CD4-positive, alpha-beta T cell treated with Interleukin-4 for 1 hour (primary cell): ENCODE results near the gene CDH13.
"Not testable (repeated sequence)": the region's sequence is repeated elsewhere in the genome, so short reads cannot be mapped to it uniquely, and the experiment has no call there.

Experiments
- DNase-seq, 2 donors: peaks; one replicate each; pipeline ENCODE4 v3.0.0-alpha.2; 2020 to 2022

Gene CDH13

DNA sequence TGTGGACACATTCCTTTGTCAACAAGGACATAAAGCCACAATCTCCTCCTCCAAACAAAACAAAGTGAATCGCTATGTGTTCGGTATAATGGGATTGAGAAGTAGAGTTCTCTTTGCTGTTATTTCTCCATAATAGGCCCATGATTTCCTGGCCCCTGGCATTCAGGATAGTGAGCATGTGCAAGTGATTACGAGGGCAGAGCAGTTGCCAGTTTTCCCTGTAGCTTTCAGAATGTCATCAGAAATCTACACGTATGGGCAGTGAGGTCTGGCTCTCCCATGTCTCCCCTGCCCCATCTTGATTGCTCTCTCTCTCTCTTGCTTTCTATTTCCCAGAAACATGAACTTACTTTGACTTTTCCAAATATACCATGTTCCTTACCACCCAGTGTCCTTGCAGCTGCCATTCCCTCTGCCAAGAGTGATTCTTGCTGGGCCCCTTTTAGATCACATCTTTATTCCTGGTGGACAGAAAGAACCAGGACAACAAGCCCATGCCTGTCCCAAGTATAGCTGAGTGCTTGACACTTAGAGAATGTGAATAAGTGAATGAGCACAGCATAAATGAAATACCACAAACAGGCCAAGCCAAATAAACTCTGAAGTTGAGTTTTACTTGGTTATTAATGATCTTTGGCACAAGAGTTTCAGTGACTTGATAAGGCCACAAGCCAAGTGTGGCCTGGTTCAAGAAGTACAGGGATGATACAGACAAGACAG lies 273.1 kb downstream of the CDH13 start:
- no peak for DNase-seq

DNA sequence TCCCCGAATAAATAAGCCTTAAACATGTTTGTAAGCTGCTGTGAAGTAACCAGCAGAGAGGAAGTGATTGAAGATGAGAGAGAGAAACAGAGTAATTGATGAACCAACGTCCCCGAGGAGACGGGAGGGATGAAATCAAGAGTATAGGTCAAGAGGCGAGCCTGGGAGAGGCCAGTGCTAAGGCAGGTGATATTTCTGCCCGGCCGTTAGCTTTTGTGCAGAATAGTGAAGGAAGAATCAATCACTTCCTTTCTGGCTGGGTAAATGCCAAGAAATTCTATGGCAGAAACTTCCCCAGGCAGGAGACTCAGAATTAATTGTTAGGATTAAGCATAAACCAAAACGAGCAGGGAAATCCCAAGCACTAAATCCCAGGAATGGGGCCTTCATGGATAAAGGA lies 273.8 kb downstream of the CDH13 start:
- DNase-seq = no peak

- DNase-seq = no peak
Observed at GRCh38 chr16:82911925-82912324, 285.2 kb downstream of the CDH13 start.

DNA sequence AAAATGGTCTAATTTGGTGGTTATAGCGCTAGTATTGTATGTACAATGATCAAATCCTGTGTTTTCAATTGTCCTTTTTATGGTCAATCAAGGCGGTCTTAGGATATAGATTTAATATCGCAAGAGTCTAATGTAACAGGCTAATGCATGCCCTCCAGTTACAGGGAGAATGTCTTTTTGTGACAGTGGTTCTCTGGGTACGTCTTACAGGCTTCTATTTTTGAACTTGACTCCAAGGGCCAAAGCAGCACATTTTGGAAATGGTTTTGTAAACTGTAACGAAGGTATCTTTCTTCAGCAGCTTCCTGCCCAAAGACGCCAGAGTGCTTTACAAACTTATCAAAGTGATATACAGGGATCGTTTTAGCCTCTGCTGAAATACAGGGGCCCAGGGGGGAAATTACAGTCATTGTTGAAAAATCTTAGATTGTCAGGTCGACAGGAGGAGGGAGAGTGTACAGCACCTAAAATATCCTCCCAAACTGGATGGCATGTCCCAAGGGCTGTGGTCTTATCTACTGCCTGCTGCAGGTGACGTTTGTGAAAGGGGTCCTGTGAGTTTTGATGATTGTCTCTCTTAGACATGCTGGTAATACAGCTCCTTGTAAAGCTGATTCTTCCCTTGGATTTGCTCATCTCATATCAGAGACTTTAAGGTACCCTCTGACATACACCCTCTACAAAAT lies 288.5 kb downstream of the CDH13 start:
- DNase-seq = no peak

DNA sequence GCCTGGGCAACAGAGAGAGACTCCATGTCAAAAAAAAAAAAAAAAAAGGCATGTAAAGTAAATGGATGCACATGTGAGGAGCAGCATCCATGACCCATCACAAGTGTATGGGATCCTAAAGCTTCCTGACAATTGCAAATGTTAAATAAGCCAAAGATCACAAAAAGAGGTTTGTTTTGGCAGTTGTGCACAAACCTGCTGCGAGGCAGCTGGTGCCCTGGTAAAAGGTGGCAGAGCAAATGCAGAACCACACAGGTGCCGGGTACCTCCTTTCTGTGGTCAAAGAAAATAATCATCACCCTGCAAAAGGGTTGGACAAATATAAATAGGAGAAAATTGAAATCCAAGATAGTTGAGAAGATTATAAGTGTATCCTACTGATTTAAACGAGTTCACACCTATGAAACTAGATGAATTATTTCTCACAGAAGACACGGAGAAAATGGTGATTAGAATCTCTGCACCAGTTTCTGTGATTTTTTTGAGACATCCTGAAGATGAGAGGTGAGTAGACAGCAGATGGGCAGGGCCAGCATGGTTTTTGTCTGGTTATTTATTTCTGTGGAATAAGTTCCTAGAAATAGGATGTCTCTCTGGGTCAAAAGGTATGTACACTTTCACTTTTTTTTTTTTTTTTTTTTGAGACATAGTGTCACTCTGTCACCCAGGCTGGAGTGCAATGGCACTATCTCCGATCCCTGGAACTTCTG lies 291.3 kb downstream of the CDH13 start:
- DNase-seq = no peak

- peak; percentile 16 to 36 for DNase-seq
Observed at GRCh38 chr16:82924075-82924854, 297.5 kb downstream of the CDH13 start.

- no peak for DNase-seq
Observed at GRCh38 chr16:82926500-82926899, 299.7 kb downstream of the CDH13 start.

DNA sequence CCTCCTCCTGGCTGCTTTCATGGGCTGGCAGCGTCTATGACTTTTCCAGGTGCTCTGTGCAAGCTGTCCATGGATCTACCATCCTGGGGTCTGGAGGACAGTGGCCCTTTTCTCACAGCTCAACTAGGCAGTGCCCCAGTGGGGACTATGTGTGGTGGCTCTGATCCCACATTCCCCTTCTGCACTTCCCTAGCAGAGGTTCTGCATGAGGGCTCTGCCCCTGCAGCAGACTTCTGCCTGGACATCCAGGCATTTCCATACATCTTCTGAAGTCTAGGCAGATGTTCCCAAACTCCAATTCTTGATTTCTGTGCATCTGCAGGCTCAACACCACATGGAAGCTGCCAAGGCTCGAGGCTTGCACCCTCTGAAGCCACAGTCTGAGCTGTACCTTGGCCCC lies 307.2 kb downstream of the CDH13 start:
- not testable (repeated sequence) for DNase-seq

GRCh38 chr16:82935766-82936165 lies 309.0 kb downstream of the CDH13 start:
- DNase-seq = no peak

DNA sequence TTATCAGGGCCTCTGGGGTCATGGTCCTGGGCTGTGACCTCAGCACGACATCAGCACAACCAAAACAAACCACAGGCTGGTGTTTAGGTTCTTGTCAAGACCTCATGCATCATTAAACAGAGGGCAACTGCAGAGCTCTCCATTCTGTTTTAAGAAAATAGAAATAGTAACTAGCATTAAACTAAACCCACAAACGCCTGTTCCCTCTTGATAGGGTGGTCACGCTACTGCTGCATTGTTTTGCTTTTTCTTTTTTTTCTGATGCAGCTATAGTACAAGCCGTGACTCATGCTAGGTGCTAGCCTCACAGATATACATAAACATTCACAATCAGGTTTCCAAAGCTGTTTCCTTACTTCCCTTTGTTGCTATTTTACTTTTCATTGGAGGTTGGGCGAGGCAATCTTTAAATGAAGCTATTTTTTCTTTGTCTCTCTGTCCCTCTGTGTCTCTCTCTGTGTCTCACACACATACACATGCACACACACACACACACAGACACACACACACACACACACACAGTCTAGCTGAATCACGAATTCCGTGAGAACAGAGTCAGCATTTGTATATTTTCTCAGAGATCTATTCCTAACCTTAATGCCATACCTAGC lies 310.3 kb downstream of the CDH13 start:
- peak in 1 of 2 donors; percentile 11 for DNase-seq

DNA sequence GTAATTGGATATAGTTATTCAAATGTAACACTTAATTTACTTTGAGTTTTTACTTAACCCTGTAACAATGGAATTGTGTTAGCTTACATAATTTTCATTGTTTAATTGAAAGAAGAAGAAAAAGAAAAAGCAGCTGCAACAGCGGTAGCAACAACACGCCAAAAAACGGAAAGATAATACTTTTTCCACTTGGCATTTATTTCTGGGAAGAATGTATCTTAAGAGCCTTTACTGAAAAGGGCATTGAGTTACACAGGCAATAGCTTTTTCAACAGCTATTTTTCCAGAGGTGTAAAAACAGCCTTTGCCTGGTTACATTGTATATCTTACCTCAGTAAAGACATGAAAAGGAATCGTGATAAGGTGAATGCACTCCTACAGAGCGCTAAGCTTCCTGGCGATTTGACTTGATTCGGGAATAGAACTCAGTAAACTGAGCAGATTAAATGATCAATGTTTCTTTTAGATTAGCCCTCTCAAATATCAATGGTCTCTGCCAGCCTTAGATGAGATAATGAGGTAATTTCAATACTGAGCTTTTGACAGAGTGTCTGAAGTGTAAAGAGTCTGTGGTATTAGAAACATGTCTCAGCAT lies 311.3 kb downstream of the CDH13 start:
- DNase-seq = no peak

GRCh38 chr16:82943371-82943770 lies 316.6 kb downstream of the CDH13 start:
- no peak for DNase-seq

DNA sequence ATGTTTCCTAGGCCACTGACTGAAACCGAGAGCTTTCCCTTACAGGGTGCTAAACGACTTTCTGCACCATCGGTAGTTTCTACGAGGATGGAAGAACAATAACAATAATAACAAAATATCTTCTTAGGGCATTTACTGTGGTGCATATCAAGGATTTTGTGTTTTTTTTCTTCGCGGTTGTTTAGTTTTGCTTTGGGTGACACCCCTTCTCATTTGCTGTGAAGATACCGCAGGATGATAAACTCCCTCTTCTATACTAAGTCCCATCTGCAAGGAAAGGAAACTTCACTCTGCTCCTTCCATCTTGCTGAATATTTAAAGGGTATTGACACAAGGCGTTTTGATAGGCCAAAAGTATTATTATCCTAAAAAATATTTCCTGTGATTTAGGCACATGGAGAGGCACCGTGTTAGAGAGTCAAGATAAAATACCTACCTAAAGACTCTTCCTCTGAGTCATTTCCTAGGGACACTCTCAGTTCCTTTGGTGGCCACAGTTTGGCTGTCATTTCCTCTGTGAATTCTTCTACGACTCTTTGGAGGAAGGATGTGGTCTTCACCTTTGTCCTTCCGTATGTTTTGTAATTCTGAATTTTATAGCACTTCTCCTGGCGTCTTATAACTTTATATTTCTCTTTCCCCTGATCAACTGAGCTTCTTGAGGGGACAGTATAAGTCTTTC lies 318.8 kb downstream of the CDH13 start:
- peak in 1 of 2 donors; percentile 31 for DNase-seq

DNA sequence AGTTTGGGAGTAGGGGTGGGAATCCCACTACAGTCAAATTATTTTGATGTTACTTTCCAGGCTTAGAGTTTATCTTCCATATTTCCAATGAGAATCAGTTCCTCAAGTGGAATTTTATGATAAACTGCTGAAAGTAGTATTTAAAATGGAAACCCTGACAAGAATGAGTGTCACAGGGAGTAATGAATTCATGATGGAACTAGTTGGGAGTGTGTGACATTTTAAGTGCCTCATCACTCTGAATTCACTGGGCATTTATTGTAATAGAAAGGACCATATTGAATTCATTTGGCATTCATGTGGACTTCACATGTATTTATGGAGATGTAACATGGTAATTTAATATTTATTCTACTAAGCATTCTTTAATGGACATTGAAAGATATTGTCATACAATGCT lies 320.9 kb downstream of the CDH13 start:
- no peak for DNase-seq

DNA sequence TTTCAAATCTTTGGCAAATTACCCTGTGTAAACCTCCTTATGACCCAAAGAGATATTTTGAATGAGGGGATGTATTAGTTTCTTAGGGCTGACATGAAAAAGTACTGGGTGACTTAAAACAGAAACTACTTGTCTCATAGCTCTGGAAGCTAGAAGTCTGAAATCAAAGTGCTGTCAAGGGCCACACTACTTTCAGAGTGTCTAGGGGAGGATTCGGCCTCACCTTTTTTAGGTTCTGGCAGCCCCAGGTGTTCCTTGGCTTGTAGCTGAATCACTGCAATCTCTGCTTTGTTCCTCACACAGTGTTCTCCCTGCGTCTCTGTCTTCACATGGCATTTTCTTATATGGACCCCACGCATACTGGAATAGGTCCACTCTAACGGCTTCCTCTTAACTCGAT lies 322.2 kb downstream of the CDH13 start:
- DNase-seq = no peak

GRCh38 chr16:82953517-82953916 lies 326.7 kb downstream of the CDH13 start:
- no peak for DNase-seq

- DNase-seq = no peak
Observed at GRCh38 chr16:82954224-82954929, 327.6 kb downstream of the CDH13 start.

- DNase-seq = no peak
Observed at GRCh38 chr16:82955741-82956348, 329.1 kb downstream of the CDH13 start.

- no peak for DNase-seq
Observed at GRCh38 chr16:82957212-82957611, 330.4 kb downstream of the CDH13 start.

- DNase-seq = no peak
Observed at GRCh38 chr16:82960918-82961317, 334.1 kb downstream of the CDH13 start.

DNA sequence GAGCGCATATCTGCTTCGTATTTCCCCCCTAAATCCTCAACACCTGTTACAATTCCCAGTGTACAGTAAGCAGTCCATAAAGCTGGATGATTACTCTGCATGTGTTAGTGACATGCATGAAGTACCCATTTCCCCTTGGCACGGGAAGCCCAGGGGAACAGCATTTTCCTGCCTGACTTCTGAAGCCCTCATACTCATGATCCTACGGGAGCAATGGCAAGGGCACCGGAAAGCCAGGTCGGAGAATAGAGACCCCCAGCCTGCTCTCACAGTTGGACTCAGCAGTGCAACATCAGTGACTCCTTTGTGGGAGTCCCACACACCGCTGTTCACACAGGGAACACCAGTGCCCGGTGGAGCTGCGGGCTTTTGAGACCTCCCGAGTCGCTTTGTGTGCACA lies 336.9 kb downstream of the CDH13 start:
- DNase-seq = no peak
